Kidney (tissue), 14 donors: Measurements from ENCODE around the gene BCDIN3D. TPM values are rescaled to one million over a fixed set of nuclear protein-coding genes. Genes with fewer than 3 reads are reported as not detected.

Source experiments
- DNase-seq, 5 donors: peaks; one replicate each; pipeline ENCODE4 v3.0.0-alpha.2; 2013 to 2020
- FAIRE-seq: peaks from 2 replicates; lab custom pipeline; 2012; peaks lifted over from hg19 to GRCh38; lab: Jason Lieb, UNC
- H3K27ac ChIP-seq, 2 donors: one replicate each; pipeline ENCODE4 v1.7.0; 2013; ENCODE audit warnings: low read depth in 2 of 2, low read length in 2 of 2, inconsistent platforms in 1 of 2
- H3K27me3 ChIP-seq: one replicate; pipeline ENCODE4 v1.7.1; 2013; ENCODE audit warnings: low read length, inconsistent platforms; ENCODE audit not compliant: control insufficient read depth, insufficient read depth
- H3K36me3 ChIP-seq, 3 donors: one replicate each; pipeline versions ENCODE4 v1.7.0 to v1.7.1; 2013; ENCODE audit warnings: low read length in 3 of 3, control low read depth in 1 of 3, inconsistent platforms in 1 of 3; ENCODE audit not compliant: insufficient read depth in 3 of 3, control insufficient read depth in 2 of 3
- H3K4me1 ChIP-seq, 3 donors: one replicate each; pipeline versions ENCODE4 v1.7.0 to v1.7.1; 2013; ENCODE audit warnings: low read length in 3 of 3, inconsistent platforms in 1 of 3, low read depth in 1 of 3; ENCODE audit not compliant: control insufficient read depth in 2 of 3, insufficient read depth in 2 of 3
- H3K4me3 ChIP-seq, 3 donors: one replicate each; pipeline versions ENCODE4 v1.7.0 to v1.8.1; 2013; ENCODE audit warnings: low read length in 3 of 3, control low read depth in 1 of 3, inconsistent platforms in 1 of 3
- H3K9ac ChIP-seq, 3 donors: one replicate each; pipeline versions ENCODE4 v1.7.0 to v1.7.1; 2013; ENCODE audit warnings: low read length in 3 of 3, control low read depth in 1 of 3, inconsistent platforms in 1 of 3
- H3K9me3 ChIP-seq, 3 donors: one replicate each; pipeline versions ENCODE4 v1.7.0 to v1.7.1; 2013; ENCODE audit warnings: low read length in 3 of 3, control low read depth in 1 of 3, inconsistent platforms in 1 of 3; ENCODE audit not compliant: control insufficient read depth in 2 of 3, insufficient read depth in 1 of 3
- intact Hi-C: fragments of 100-400 bp; cut with DNase I; formaldehyde crosslinking; loops from one replicate; pipeline ENCODE4 v1.11.1; 2022
- polyA plus RNA-seq: library from polyadenylated mRNA; stranded (reverse); fragments of 350-450 nt; fragmentation: Illumina TruSeq; extraction: RNeasy Lipid Tissue Mini Kit (QIAGEN cat#74804); gene quantifications from one replicate; pipeline ENCODE4 v1.2.3, GENCODE V29; 2014; ENCODE audit warnings: low read depth, low replicate concordance; ENCODE audit not compliant: insufficient read depth
- total RNA-seq: library from RNA; stranded (reverse); fragmentation: NEBNext Ultra II Directional; extraction: Animal tissue kit (Norgen Biotek cat#: 25700); gene quantifications from one replicate; pipeline ENCODE4 v1.2.1, GENCODE V29; 2021
- TF ChIP-seq, protein P1 (sequence below): IDR thresholded peaks from 3 replicates; pipeline ENCODE4 v1.5.1; 2012; ENCODE audit warnings: mild to moderate bottlenecking, moderate library complexity, borderline replicate concordance; ENCODE audit not compliant: insufficient read depth; ENCODE audit errors: extremely low read depth
- donor health status: control.
- donor health status: control.
- donor health status: control.
- donor health status: control.
- donor health status: control.
- donor health status: DM: yes; HTN: yes; CAD: no.
- donor health status: Normal renal cell carcinoma (clear cell type).

The BCDIN3D gene
- total and polyA plus RNA-seq, 2 donors from 2014 or later = 4.6 to 5.1 TPM

DNA sequence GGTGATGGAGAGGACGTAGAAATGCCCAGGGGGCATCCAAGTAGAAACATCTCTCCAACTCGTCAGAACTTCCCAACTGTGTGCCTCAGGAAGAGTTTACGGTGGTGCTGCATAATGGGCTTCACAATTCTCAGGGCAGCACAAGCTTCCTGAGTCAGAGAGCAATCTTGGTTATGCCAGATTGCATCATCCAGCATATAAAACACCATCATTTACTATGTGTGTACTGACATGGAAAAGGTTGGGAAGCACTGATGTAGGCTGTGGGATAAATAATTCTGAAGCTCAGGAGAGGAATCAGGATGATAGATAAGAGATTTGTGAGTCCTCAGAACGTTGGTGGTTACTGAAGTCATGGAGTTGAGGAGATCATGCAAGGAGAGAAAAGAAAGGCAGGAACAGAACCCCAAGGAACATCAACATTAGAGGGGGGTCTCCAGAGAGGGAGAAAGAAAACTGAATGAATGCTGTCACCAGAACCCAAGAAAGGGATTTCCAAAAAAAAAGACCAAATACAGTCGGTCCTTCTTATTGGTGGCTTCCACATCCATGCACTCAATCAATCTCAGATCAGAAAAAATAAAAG lies 10.0 kb downstream of the BCDIN3D start:
- no peak overlapping the region for H3K9ac ChIP-seq
- DNase-seq (no peak), FAIRE-seq (no peak)
- TF ChIP-seq, protein P1, sequence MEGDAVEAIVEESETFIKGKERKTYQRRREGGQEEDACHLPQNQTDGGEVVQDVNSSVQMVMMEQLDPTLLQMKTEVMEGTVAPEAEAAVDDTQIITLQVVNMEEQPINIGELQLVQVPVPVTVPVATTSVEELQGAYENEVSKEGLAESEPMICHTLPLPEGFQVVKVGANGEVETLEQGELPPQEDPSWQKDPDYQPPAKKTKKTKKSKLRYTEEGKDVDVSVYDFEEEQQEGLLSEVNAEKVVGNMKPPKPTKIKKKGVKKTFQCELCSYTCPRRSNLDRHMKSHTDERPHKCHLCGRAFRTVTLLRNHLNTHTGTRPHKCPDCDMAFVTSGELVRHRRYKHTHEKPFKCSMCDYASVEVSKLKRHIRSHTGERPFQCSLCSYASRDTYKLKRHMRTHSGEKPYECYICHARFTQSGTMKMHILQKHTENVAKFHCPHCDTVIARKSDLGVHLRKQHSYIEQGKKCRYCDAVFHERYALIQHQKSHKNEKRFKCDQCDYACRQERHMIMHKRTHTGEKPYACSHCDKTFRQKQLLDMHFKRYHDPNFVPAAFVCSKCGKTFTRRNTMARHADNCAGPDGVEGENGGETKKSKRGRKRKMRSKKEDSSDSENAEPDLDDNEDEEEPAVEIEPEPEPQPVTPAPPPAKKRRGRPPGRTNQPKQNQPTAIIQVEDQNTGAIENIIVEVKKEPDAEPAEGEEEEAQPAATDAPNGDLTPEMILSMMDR = no peak
- H3K9me3 ChIP-seq = no peaks in the 10 kb centered on the region
- H3K4me3 ChIP-seq = no peak overlapping the region
- peaks cover 0 to 6% (median 4%) of the 10 kb centered on the region in 3 donors for H3K4me1 ChIP-seq
- H3K27me3 ChIP-seq = no peaks in the 10 kb centered on the region
- no peaks in the 10 kb centered on the region for H3K36me3 ChIP-seq
- no peak overlapping the region for H3K27ac ChIP-seq
- intact Hi-C loops = no loop called here

DNA sequence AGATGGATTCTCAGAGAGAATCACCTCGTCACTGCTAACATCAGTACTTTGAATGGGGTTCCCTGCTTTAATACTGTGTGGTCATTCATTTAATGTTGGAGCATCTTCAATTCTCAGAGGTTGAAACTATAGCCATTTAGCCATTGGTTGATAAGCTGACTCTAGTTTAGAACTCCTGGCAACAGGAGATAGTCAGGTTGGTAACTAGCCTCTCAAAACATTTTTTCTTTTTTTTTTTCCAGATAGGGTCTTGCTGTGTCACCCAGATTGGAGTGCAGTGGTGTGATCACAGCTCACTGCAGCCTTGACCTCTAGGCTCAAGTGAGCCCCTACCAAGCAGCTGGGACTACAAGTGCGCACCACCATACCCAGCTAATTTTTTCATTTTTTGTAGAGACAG lies 11.2 kb downstream of the BCDIN3D start:
- Histone ChIP-seq H3K27ac (no peak overlapping the region), H3K9me3 (no peaks in the 10 kb centered on the region), H3K27me3 (no peaks in the 10 kb centered on the region), H3K36me3 (no peaks in the 10 kb centered on the region), H3K9ac (no peak overlapping the region), H3K4me3 (no peak overlapping the region), H3K4me1 (peaks cover 6 to 12% (median 7%) of the 10 kb centered on the region in 3 donors)
- intact Hi-C loops = no loop called here
- FAIRE-seq (no peak), DNase-seq (no peak)
- TF ChIP-seq, protein P1 = no peak

DNA sequence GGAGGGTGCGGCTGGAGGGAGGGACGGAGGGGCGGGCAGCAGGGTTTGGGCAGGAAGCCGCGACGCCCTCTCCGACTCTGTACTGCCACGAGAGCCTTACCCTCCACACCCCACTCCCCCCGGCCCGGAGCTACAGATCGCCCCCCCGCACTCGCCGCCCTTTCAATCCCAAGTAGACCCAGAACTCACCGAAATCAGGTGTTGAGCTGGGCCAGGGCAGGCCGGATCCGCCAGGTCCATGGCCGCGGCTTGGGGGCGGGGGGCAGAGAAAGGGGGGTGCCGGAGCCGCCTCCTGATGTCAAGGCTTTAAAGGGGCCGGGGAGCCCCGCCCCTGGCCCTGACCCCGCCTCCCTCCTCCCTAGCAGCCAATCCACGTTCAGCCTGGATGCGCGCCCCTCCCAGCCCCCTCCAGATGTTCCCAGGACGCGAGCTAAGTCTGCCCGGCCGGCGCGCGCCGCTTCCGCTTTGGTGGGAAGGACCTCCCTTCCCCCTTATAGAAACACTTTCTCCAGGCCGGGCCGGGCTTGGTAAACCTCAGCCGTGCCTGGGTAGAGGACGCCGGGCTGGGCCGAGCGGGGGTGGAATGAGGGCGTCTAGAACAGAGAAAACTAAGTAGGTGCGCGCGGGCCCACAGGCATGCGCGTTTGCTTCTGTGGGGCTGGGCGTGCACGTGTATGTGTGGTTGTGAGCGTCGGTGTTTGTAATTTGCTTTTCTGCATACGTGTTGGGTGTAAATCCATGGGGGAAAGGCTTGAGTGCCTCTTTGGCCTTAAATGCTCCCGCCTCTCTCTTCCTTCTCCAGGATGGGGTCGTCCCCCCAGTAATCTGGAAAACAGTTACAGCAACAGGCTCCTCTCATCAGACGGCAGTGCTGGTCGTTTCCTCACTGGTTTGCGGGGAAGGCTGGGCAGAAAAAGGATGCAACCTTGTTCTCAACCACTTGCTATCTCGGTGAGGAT lies 14.5 kb downstream of the BCDIN3D start, which contains the start of gene NCKAP5L:
TSS of gene NCKAP5L (minus strand) at position 281 of the 959 bp plus-strand sequence. CDS start 24,369 bp downstream, outside the sequence.
- DNase-seq (peak; percentile 98 to 99 (median 98)), FAIRE-seq (no peak)
- Histone ChIP-seq H3K4me1 (peaks cover 6 to 18% (median 8%) of the 10 kb centered on the region in 3 donors), H3K9me3 (no peaks in the 10 kb centered on the region), H3K27me3 (no peaks in the 10 kb centered on the region), H3K36me3 (no peaks in the 10 kb centered on the region), H3K27ac (peak within 1 kb of the TSS; percentile 75 to 85), H3K4me3 (peak within 1 kb of the TSS; percentile 74 to 77 (median 76)), H3K9ac (peak within 1 kb of the TSS; percentile 69 to 83 (median 78))
- TF ChIP-seq, protein P1 = no peak
- intact Hi-C loops = loop anchor here (10.0 kb wide), 1 partner anchor 74 kb away; no protein-coding TSS in a partner anchor
